ENCODE data around the gene ACTN2. TPM values are rescaled to one million over a fixed set of nuclear protein-coding genes. Genes with fewer than 3 reads are reported as not detected.
A peak's percentile ranks its signal among the peaks of the same experiment; 100 is the strongest.

The ACTN2 gene
- total RNA-seq, 1 donor from 2014 or later = 2,525 TPM

DNA sequence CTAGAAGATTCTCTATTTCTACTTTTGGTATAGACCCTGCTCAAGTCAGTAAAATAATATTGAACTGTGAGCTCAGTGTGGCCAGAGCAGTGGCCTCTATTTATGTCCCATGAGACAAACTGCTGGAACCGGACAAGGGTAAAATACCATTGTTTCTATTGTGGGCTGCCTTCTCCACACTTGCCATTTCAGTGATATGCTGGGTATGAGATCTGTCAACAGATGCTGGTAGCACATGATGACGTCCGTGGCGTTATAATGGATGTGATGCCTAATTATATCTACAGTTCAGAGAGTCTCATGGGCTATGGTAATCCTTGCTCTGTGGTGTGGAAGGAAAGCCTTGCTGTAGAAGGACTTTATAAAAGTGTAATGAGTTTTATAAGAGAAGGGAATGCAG is 2.4 kb downstream of the ACTN2 start:
- ATAC-seq = peak; percentile 70
- intact Hi-C loops (cut with DNase I) = loop anchor here (2.0 kb wide), 1 partner anchor 14 kb away; no protein-coding TSS in a partner anchor
- DNase-seq (ENCODE audit: missing footprints) = no peak

DNA sequence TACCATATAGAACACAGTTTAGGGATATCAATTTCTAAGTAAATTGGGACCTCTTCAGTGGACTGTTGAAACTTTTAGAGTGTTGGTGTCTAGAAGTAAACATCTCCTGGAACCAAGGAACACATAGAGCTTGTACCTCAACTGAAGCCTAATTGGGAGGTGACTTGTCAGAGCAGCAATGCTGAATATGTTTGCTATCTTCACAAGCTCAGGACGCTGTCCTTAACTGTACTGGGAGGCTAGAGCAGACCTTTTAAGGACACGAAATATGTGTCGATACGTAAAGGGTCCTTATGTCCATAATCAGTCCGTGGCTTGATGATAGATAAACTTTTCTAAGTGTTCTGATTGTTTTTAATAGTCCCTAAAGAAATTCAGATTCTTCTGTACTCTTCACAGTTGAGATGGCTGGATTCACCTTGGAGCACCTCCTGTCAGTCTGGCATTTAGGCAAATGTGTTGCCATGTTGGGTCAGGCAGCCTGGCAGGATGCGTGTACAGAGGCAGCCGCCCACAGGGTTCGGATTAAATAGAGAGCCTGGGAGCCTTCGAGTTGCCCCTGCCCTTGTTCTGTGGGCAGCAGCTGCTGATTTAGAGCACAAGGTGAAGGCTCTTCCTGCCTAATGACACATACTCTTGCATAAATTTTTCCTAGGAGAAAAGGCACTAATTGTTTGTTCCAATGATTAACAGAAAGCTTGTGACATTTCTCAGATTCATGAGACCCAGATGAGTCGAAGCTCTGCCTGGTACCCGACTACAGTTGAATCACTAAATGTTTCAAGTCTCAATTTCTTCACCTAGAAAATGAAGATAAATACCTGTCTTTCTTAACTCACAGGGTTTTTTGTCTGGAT is 3.6 kb downstream of the ACTN2 start:
- peak; percentile 27 for ATAC-seq
- intact Hi-C loops (cut with DNase I) = loop anchor here (2.0 to 5.0 kb wide), 2 partner anchors 13 to 42 kb away; no protein-coding TSS in a partner anchor
- DNase-seq (ENCODE audit: missing footprints) = no peak

DNA sequence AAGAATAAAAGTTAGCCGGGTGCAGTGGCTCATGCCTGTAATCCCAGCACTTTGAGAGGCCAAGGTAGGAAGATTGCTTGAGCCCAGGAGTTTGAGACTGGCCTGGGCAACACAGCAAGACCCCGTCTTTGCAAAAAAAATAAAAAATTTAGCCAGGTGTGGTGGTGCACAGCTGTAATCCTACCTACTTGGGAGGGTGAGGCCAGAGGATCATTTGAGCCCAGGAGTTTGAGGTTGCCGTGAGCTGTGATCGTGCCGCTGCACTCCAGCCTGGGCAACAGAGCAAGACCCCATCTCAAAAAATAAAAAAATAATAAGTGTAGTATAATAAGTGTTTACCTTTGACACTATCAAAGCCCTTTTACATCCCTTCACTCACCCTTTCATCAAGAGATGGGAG is 5.0 kb downstream of the ACTN2 start:
- ATAC-seq (no peak), DNase-seq (ENCODE audit: missing footprints) (no peak)
- intact Hi-C loops (cut with DNase I) = loop anchor here (5.0 kb wide), 1 partner anchor 41 kb away; no protein-coding TSS in a partner anchor

DNA sequence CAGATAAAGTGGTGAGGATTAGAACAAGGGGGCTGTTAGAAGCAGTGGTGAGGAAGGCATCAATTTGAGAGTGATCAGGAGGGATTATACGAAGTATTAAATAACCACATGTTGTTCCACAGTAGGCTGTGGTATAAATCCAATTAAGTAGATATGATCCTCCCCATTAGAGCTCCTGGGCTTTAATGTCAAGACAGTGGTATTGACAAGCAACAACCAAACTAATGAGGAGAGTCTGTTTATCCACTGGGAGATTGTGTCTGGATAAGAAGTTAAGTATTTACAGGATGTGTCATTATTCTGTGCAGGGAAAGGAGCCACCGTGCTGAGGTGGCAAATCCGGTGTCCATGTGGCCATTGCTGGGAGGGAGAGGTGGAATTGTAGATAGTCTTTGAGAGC is 5.8 kb downstream of the ACTN2 start:
- intact Hi-C loops (cut with DNase I) = loop anchor here (5.0 kb wide), 1 partner anchor 40 kb away; no protein-coding TSS in a partner anchor
- ATAC-seq (no peak), DNase-seq (ENCODE audit: missing footprints) (no peak)

DNA sequence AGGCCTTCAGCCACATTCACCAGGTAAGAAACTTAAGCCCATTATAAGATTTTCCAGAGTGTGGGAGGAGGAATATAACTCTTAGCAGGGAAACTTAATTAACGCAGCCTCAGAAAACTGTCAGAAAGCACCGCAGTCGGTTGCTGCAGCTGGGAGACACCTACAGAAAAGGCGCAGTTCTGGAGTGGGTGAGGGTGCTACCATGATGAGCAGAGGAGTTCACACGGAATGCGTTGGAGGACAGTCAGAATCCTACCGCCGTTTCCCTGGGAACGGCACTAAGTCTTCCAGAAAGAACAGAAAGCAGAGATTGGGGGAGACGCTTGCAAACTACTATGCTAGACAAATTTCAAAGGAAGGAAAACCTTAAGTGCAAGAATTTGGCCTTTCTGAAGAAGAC is 6.4 kb downstream of the ACTN2 start:
- intact Hi-C loops (cut with DNase I) = loop anchor here (5.0 kb wide), 1 partner anchor 40 kb away; no protein-coding TSS in a partner anchor
- ATAC-seq = no peak
- DNase-seq (ENCODE audit: missing footprints) = no peak

DNA sequence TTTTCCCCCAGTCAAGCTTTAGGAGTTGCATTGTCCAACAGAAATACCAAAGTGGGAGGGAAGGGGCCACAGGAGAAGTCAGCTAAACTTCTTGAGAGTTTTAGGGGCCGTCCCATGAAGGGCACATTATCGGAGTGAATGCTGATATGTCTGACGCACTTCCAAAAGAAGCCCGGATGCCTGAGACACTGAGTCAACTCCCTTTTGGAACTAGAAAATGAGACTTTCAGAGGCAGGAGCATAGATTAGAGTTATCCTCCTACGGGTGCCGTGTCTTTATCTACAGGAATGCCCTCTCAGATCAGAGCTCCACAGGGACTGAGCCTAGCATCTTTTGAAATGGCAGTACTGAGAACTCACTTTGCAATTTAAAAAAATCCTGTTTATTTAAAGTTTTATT is 13.1 kb downstream of the ACTN2 start:
- ATAC-seq = no peak
- intact Hi-C loops (cut with DNase I) = no loop called here

DNA sequence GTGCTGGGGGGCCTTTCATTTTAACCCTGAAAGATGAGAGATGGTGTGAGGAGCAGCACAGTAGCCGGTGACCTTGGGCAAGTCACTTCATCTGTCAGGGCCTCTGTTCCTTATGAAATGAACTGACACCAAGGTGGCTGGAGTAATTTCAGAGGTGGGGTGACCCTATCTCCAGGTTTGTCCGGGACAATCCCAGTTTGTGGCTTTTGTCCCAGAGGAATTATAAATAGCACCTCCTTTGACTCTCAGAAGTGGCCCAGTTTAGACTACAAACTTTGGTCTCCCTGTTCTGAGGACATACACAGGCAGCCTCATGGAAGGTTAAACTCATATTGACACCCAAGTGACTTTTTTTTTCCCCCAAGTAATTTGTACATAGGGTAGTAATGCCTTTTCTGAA is 14.6 kb downstream of the ACTN2 start:
- peak; percentile 81 for ATAC-seq
- no peak for DNase-seq (ENCODE audit: missing footprints)
- intact Hi-C loops (cut with DNase I) = no loop called here

More for the DNA sequence above, 13.1 kb downstream of the ACTN2 start:
- no peak for DNase-seq (ENCODE audit: missing footprints)

DNA sequence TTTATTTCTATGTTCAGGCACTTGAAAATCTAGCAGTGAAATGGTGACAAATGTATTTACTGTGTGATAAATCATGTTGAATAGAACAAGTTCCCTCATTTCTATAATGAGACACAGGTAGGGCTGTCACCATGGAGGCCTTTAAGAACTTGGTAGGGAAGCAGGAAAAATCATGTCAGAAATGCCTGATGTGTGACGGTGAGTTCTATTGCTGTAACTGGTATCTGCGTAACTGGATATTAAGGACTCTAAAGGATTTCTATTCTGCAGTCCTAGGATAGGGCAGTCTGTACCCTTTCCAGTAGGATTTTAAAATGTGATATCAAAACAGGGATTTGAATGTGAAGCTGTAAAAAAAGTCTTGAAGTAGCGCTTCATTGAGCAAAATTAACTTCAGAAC is 15.5 kb downstream of the ACTN2 start:
- intact Hi-C loops (cut with DNase I) = loop anchor here (2.0 kb wide), 1 partner anchor 13 kb away; no protein-coding TSS in a partner anchor
- ATAC-seq (no peak), DNase-seq (ENCODE audit: missing footprints) (no peak)

DNA sequence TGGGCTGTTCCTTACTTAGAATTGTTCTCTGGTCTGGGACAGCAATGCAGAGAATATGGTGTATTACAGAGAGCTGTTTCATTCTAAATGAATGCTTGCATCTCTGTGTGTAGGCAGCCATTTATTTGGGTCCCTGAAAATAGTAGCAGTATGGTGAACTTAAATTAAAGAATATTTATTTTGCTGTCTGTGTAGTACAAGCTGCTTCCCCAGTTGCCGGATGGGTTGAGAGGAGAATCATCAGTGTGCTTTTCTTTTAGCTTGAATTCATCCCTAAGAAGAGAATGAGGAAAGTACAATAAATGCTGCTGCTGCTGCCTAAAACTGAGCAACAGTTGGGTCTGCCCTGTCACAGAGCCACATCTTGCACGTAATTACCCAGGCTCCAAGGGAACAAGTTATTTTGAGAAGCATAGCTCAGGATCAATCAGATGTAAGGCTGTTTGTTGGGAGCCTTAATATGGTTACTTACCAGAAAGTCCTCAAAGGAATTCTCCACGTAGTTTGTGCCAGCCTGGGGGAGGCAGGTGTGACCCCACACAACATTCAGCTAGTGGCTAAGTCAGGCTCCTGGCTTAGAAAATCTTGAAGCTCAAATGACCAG is 16.6 kb downstream of the ACTN2 start:
- DNase-seq (ENCODE audit: missing footprints) (no peak), ATAC-seq (no peak)
- intact Hi-C loops (cut with DNase I) = loop anchor here (2.0 kb wide), 1 partner anchor 14 kb away; no protein-coding TSS in a partner anchor

DNA sequence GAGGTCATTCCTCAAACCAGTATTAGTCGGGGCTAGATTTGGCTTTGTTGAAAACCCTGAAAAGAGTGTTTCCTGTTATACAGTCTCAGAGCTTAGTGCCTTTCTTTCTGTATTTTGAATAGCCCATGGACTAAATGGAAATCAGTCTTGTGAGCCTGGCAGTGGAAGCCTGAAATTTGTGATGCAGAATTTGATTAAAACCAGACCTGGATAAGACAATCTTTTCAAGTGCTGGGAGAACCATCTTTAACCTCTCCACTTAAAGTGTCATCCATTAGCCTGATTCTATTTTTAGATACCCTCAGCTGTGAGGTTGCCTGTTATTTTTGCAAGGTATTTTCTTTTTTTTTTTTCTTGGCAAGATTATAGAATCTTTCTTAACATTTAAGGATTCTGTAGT is 19.5 kb downstream of the ACTN2 start:
- DNase-seq (ENCODE audit: missing footprints) = no peak
- intact Hi-C loops (cut with DNase I) = no loop called here
- no peak for ATAC-seq

DNA sequence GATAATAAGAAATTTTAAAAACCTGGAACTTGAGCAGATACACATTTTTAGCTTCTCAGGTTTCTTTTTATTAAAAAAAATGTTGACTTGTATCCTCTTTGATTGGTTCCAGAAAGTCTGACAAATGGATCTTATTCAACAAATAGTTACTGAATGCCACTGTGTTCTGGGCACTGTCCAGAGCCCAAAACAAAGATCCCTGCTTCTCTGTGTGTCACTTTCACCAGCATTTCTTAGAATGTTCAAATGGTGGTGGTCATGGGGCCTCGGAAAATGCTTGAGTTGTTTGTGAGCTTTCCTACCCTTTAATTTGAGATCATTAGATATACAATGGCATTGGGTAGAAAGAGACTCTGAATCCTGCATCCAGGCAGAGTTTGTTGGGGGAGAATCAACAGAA is 19.9 kb downstream of the ACTN2 start:
- intact Hi-C loops (cut with DNase I) = no loop called here
- DNase-seq (ENCODE audit: missing footprints) (no peak), ATAC-seq (no peak)

DNA sequence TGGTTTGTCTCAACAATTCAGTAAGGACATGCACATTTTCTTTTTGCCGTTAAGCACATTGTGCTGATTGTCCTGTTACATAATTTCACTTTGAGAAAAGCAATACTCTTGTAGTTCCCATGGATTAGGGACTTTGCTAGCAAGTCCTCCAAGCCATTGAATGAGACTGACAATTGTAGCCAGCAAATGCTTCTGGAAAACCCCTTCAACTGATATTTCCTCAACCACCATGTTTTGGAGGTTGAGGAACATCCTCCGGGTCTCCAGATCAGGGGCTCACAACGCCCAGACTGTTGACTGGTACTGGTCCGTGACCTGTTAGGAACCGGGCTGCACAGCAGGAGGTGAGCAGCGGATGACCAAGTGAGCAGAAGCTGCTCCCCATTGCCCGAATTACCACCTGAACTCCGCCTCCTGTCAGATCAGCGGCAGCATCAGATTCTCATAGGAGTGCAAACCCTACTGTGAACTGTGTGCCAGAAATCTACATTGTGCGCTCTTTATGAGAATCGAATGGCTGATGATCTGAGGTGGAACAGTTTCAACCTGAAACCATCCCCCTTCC is 24.1 kb downstream of the ACTN2 start:
- DNase-seq (ENCODE audit: missing footprints) (no peak), ATAC-seq (no peak)
- intact Hi-C loops (cut with DNase I) = no loop called here

DNA sequence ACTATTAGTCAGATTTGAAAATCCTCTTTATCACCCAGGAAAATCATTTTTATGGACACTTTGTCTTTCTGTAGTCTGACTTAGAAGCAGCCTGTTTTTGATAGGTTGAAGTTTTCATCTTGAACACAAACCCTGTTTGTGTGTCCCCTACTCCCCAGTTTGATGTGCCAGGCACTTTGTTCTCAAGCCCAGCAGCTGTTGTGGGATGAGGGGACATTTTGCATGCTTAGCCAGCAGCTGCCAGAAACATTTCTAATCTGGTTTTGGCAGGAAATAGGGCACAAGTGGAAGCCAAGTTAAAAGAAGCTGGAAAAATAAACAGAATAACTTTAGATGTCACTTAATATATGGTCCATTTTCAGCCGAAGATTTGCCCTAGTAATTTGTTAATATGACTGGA is 29.9 kb downstream of the ACTN2 start:
- DNase-seq (ENCODE audit: missing footprints) (no peak), ATAC-seq (peak; percentile 61)
- intact Hi-C loops (cut with DNase I) = no loop called here

DNA sequence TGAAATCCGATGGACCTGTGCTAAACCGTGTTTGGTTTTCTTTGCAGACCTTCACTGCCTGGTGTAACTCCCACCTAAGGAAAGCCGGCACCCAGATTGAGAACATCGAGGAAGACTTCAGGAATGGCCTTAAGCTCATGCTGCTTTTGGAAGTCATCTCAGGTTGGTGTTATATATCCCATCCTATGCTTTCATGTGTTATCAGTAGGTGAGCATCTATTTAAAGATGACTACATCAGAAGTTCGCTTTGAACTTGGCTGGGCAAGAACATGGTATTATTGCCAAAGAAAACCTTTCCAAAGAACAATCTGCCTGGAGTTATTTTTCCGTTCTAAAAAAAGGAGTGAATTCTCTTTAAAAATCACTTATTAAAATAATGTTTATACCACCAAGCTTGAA is 31.5 kb downstream of the ACTN2 start:
- intact Hi-C loops (cut with DNase I) = no loop called here
- DNase-seq (ENCODE audit: missing footprints) (no peak), ATAC-seq (no peak)

DNA sequence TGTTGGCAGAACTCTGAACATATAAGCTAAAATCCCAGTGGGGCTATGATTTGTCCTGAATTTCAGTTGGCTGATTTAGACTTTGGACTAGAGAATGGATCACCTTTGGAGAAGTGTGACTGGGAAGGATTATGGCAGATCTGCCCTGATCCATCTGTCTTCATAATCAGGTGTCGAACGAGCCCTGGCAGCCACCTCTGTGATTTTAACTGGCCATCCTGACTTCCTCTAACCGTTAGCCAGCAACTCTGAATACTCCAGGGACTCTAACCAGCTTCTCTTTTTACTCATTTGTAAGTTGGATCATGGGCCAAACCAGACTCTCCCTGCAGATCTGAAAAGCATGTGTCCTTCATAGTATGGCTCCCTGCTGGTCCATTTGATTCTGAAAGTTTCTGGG is 32.0 kb downstream of the ACTN2 start:
- intact Hi-C loops (cut with DNase I) = no loop called here
- ATAC-seq = peak; percentile 24
- no peak for DNase-seq (ENCODE audit: missing footprints)

DNA sequence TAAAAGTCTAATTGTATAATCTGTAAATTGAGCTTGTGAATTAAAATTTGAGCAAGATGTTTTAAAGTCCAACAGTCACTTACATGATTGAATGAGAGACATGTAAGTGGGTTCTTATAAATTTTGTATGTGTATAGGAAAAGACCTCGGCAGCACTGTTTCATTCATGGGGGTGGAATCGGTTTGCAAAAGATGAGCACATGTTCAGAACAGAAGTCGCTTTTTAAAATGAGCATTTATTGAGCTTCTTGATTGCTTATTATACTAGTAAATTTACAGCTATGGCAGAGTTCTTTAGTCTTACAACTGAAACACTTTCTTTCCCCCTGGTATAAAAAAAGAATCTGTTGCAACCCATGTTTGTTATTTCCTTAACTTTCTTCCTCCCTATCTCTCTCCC is 33.9 kb downstream of the ACTN2 start:
- intact Hi-C loops (cut with DNase I) = no loop called here
- ATAC-seq (no peak), DNase-seq (ENCODE audit: missing footprints) (no peak)

DNA sequence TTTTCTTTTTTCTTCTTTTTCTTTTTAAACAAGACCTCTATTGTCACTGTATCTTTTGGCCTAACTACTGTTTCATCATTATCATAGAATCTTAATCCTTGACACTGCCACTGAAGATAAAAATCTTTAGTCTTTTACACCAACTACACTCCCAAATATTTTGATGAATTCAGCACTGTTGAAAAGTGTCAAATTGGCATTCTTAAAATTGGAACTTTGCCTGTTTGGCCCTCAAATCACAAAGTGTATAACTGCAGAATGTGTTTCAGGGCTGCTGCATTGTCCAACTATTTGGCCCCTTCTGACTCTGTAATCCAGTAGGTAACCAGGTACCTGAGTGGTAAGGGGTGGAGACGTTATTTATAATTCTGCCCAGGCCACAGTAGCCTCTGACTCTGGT is 34.3 kb downstream of the ACTN2 start:
- DNase-seq (ENCODE audit: missing footprints) = no peak
- intact Hi-C loops (cut with DNase I) = no loop called here
- ATAC-seq = no peak

DNA sequence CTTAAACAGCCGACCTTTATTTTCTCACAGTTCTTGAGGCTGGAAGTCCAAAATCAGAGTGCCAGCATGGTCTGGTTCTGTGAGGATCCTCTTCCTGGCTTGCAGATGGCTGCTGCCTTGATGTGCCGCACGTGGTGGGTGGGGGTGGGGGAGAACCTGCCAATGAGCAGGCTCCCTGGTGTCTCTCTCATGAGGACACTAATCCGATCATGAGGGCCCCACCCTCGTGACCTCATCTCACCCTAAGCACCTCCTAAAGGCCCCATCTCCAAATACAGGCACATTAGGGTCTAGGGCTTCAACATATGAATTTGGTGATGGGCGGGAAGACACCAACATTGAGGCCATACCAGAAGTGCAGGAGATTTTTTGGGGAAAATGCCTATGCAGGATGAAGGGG is 37.8 kb downstream of the ACTN2 start:
- ATAC-seq (no peak), DNase-seq (ENCODE audit: missing footprints) (no peak)
- intact Hi-C loops (cut with DNase I) = no loop called here

DNA sequence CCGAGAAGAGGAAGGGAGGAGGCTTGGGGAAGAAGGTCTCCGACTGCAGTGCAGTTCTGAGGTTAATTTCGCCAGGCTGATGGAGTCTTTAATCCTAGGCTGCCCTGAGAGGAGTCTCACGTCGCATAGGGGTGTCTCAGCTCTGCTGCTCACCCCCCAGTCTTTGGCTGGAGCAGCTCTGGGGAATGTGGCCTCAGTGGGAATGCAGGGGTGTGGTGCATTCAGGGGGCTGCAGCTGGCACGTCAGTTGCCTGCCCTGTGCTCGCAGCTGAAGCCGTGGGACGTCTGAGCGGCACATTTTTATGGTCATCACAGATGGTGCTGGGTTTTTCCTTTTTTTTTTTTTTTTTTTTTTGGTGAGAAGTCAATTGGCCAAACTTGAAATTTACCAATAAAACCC is 38.2 kb downstream of the ACTN2 start:
- ATAC-seq = no peak
- DNase-seq (ENCODE audit: missing footprints) = no peak
- intact Hi-C loops (cut with DNase I) = no loop called here

DNA sequence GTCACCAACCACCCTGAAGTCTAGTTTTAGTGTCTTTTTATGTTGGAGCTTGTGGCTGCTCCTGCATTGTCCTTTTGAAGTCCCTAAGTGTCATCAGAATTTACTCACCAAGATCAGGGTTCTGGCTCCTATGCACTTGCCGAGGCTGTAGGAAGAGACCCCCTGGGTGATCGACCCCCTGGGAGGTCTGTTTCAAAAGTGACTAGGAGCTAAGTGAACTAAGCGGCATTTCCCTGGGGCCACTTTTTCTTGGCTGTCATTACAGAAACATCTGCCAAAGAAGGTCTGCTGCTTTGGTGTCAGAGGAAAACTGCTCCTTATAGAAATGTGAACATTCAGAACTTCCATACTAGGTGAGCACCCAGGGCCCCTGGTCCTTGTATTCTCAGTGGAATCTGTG is 39.4 kb downstream of the ACTN2 start:
- DNase-seq (ENCODE audit: missing footprints) (no peak), ATAC-seq (no peak)
- intact Hi-C loops (cut with DNase I) = no loop called here
